ENCODE data around the gene PRR30.

PRR30 gene

GRCh38 chr2:27089111-27089954 is 49.9 kb downstream of the PRR30 start:
- H3K4me1 Mint-ChIP-seq (ENCODE audit: low read depth): peaks cover 19% of the 10 kb centered on the region
- H3K27ac Mint-ChIP-seq: no peak overlapping the region
- no peak for DNase-seq
- H3K9me3 Mint-ChIP-seq: no peaks in the 10 kb centered on the region
- H3K27me3 Mint-ChIP-seq: no peaks in the 10 kb centered on the region
- no peaks in the 10 kb centered on the region for H3K36me3 Mint-ChIP-seq (ENCODE audit: low read depth)
- H3K4me3 Mint-ChIP-seq: no peak overlapping the region

GRCh38 chr2:27088634-27089033 is 50.6 kb downstream of the PRR30 start:
- no peaks in the 10 kb centered on the region for H3K27me3 Mint-ChIP-seq
- no peak for DNase-seq
- peaks cover 19% of the 10 kb centered on the region for H3K4me1 Mint-ChIP-seq (ENCODE audit: low read depth)
- H3K4me3 Mint-ChIP-seq: no peak overlapping the region
- H3K27ac Mint-ChIP-seq: no peak overlapping the region
- H3K36me3 Mint-ChIP-seq (ENCODE audit: low read depth): no peaks in the 10 kb centered on the region
- H3K9me3 Mint-ChIP-seq: no peaks in the 10 kb centered on the region

- Mint-ChIP-seq H3K27me3 (no peaks in the 10 kb centered on the region), H3K4me3 (peak overlapping the region; percentile 84)
- DNase-seq: no peak
Observed at GRCh38 chr2:27087823-27088410, 51.3 kb downstream of the PRR30 start.

More at GRCh38 chr2:27087823-27088410, 51.3 kb downstream of the PRR30 start:
- H3K27ac Mint-ChIP-seq: no peak overlapping the region
- no peaks in the 10 kb centered on the region for H3K9me3 Mint-ChIP-seq
- no peaks in the 10 kb centered on the region for H3K36me3 Mint-ChIP-seq (ENCODE audit: low read depth)
- H3K4me1 Mint-ChIP-seq (ENCODE audit: low read depth): peaks cover 20% of the 10 kb centered on the region

All from activated T-cell treated with anti-CD3 and anti-CD28 coated beads, Interleukin-2, amount 50 U/mL, for 24 hours (primary cell).